ENCODE measurements around the gene TMC5.

Gene TMC5

DNA sequence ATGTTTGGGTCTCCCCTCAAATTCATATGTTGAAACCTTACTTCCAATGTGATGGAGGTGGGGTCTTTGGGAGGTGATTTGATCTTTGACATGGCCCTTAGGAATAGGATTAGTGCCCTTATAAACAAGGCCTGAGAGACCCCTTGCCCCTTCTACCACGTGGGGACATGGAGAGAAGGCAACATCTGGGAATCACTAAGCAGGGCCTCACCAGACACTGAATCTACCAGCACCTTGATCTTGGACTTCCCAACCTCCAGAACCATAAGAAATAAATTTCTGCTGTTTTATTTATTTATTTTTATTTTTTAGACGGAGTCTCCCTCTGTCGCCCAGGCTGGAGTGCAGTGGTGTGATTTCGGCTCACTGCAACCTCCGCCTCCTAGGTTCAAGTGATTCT lies 64.1 kb downstream of the TMC5 start:
- H3K27ac ChIP-seq, result no peak overlapping the region
- TF ChIP-seq, protein P1, sequence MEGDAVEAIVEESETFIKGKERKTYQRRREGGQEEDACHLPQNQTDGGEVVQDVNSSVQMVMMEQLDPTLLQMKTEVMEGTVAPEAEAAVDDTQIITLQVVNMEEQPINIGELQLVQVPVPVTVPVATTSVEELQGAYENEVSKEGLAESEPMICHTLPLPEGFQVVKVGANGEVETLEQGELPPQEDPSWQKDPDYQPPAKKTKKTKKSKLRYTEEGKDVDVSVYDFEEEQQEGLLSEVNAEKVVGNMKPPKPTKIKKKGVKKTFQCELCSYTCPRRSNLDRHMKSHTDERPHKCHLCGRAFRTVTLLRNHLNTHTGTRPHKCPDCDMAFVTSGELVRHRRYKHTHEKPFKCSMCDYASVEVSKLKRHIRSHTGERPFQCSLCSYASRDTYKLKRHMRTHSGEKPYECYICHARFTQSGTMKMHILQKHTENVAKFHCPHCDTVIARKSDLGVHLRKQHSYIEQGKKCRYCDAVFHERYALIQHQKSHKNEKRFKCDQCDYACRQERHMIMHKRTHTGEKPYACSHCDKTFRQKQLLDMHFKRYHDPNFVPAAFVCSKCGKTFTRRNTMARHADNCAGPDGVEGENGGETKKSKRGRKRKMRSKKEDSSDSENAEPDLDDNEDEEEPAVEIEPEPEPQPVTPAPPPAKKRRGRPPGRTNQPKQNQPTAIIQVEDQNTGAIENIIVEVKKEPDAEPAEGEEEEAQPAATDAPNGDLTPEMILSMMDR (IDR thresholded peaks at IDR 0.05), result no peak

DNA sequence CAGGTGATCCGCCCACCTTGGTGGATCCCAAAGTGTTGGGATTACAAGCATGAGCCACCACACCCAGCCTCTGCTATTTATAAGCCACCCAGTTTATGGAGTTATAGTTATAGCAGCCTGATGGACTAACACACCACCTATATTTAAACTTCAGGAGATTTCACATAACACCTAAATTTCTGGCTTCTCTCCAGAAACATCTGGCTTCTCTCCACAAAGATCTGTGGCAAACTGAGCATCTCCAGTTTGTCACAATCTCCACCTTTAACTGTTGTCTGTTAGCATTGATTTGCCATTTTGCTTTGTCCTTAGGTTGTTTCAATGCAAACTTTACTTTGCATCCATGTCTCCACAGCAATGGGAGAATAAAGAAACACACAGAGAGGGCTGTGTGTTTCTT lies 64.6 kb downstream of the TMC5 start:
- H3K27ac ChIP-seq, result no peak overlapping the region
- TF ChIP-seq, protein P1 (IDR thresholded peaks at IDR 0.05), result no peak
- no peak for TF ChIP-seq ZFX (IDR thresholded peaks at IDR 0.05; ENCODE audit: borderline replicate concordance)

DNA sequence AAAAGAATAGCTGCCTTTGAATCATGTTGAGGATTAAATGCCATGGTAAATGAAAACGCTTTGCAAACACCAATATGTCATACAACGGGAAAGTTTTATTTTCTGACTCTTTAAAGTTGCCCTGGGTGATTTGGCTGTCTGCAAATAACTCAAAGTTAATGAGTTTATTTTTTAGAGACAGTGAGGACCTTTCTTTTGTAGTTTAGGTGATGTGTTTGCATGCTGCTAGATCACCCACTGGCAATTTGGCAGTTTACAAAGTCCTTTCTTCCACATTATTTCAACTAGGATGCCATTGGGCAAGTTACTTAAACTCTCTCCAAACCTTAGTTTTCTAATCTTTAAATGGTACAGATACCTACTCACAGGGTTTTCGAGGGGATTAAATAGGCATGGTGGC lies 66.4 kb downstream of the TMC5 start:
- peak overlapping the region; percentile 29 for H3K27ac ChIP-seq
- TF ChIP-seq, protein P1 (IDR thresholded peaks at IDR 0.05), result no peak
- no peak for TF ChIP-seq ZFX (IDR thresholded peaks at IDR 0.05; ENCODE audit: borderline replicate concordance)

DNA sequence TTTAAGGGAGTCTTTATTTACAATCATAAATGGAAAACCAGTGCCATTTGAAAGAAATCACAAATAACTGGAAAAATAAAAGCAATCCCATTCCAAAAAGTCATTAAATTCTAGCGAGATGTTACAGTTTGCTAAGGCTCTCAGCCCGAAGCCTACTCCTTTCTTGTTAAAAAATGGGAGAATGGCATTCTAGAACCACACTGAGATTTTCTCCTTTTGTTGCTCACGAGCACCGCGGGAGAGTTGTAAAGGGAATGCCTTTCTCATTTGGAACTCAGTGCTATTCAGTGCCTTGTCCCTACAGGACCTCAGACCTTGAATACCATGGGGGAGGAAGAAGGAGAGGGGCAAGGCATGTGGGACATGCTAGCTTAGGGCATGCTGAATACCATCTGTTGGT lies 67.9 kb downstream of the TMC5 start:
- no peak overlapping the region for H3K27ac ChIP-seq
- TF ChIP-seq, protein P1 (IDR thresholded peaks at IDR 0.05), result no peak
- no peak for TF ChIP-seq ZFX (IDR thresholded peaks at IDR 0.05; ENCODE audit: borderline replicate concordance)

DNA sequence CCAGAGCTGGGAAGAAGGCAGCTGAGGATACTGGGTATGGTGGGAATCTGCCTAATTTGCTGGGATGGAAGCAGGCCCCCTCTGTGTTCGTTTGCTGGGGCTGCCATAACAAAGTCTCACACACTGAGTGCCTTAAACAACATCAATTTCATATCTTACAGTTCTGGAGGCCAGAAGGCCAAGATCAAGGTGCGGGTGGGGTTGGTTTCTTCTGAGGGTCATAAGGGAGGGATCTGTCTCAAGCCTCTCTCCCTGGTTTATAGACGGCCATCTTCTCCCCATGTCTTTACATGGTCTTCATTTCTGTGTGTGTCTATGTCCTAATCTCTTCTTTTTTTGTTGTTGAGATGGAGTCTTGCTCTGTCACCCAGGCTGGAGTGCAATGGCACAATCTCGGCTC lies 68.4 kb downstream of the TMC5 start:
- TF ChIP-seq, protein P1 (IDR thresholded peaks at IDR 0.05), result no peak
- TF ChIP-seq ZFX (IDR thresholded peaks at IDR 0.05; ENCODE audit: borderline replicate concordance), result no peak
- no peak overlapping the region for H3K27ac ChIP-seq

DNA sequence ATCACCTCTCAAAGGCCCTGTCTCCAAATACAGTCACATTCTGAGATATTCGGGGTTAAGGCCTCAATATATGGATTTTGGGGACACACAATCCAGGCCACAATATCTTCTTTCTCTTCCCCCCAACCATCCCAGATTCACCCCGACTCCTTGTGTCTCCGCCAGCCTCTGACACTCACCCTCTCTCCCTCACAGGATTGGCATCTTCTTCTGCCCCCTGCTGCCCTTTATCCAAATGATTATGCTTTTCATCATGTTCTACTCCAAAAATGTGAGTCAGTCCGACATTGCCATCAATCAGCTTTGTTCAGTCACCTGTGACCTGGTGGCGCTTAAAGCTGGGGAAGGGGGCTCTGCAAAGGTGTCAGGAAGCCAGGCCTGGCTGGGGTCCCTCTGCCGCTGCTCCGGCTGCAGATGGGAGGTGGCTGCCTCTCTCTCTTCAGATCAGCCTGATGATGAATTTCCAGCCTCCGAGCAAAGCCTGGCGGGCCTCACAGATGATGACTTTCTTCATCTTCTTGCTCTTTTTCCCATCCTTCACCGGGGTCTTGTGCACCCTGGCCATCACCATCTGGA lies 69.2 kb downstream of the TMC5 start:
- H3K27ac ChIP-seq, result no peak overlapping the region
- no peak for TF ChIP-seq ZFX (IDR thresholded peaks at IDR 0.05; ENCODE audit: borderline replicate concordance)
- TF ChIP-seq, protein P1 (IDR thresholded peaks at IDR 0.05), result 0 out of 2 replicates have a peak, but pooled peaks have one; percentile 3

DNA sequence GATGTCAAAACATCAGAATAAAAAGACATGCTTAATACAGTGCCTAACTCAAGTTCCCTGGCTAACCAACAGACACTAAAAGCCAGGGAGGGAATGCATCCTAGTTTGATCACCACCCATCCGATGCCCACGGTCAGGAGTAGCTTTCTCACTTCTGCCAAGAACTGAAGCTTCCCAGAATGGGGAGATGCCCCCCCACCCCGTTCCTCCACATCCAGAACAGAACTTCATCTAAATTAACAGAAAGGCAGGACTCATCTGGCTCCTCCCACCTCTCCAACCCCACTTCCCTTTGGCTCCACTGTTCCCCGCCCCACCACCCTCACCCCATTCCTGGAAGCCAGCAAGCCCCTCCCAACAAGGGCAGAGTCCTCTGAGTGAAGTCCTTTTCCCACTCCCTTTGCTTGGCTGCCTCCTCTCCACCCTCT lies 70.5 kb downstream of the TMC5 start:
- H3K27ac ChIP-seq, result no peak overlapping the region
- TF ChIP-seq, protein P1 (IDR thresholded peaks at IDR 0.05), result no peak
- no peak for TF ChIP-seq ZFX (IDR thresholded peaks at IDR 0.05; ENCODE audit: borderline replicate concordance)

All from 22Rv1 (cell line).